Hypothalamus (tissue), 51 donors: ENCODE results near the gene GJA1.
"Not testable (repeated sequence)": the region's sequence is repeated elsewhere in the genome, so short reads cannot be mapped to it uniquely, and the experiment has no call there.

Source experiments
- DNase-seq, 51 donors: peaks; one replicate each; lab custom pipeline; 2025; lab: John Stamatoyannopoulos, UW

The GJA1 gene

DNA sequence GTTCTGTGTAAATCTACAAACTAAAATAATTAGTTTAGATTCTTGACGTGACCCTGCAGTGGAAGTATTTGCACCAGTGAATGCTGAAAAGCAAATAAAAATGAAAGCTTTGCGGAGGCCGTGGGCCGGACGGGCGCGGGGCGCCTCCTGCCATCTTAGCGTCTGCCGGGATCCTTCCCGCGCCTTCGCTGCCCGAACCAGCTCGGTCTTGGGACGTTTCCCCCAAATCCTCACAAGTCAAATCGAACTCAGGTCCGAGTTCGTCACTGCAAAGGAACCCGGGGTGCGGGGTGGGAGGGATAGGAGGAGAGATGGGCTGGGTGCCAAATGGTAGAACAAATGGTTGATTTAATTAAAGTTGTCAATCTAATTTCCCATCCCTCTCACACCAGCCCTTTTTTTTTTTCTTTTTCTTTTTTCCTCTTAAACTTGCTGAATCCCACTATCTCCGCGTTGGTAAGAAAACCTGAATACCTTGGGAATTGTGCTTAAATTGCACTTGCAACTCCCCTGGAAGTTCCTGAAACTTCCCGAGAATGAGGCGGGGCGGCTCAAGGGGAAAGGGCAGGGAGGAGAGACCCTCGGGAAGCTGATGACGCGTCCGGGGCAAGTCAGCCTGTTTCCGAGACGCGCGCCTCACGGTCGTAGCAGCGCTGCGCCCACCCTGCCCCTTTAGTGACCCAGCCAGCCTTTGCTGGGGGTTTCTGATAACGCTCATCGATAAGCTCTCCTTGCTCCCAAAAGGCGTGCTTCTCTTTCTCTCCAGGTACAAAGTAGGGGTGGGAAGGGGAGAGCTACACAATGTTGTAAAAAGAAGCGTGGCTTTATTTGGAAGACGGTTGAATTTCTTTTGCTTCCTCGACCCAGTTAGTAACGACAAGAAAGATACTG lies 1.8 kb downstream of the GJA1 start:
- DNase-seq = peak in 4 of 51 donors; percentile 4 to 19 (median 7)

DNA sequence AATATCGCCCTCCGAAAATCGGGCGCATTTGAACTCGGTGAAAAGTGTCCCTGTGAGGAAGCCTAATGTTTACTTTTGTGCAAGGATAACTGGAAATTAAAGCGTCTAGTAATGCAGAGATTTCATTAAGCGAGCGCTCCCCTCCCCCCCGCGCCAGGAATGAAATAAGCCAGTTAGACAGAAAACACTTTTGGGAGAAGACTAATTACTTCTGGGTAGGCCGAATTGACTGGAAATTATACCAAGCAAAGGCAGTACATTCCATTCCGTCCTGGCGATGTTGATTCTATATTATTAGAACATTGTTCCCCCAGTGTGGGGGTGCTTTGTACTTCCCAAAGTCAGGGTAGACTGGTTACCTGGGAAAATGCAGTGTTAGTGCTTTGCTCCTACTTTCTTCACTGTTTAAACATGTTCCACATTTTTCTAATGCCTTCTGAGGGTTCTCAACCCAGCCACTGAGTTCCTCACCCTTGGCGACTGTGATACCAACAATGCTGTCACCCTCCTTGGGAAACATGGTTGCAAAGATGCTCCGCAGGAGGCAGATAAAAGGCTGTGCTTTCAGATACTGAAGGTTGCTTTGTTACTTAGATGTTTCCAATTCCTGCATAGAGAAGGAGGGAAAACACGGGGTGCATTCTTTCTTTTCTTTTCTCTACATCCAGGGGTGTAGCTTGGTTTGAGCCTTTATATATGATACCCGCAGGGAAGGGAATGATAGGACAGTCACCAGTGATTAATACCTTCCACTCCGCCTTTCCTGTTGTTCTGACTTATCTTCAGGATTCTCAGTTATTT lies 2.6 kb downstream of the GJA1 start:
- no peak for DNase-seq

DNA sequence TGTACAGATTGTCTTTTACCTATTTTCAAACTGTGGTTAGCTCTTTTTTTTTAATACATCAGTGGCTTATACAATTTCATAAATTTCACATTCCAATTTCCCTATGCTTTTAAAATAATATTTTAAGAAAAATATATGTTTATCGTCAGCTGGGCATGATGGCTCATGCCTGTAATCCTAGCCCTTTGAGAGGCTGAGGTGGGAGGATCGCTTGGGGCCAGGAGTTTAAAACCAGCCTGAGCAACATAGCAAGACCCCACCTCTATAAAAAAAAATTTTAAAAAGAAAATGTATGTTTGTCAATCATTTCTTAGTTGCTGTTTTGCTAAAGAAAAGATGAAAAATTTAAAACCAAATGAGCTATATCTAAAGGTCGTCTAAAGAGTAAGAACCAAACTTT lies 3.4 kb downstream of the GJA1 start:
- DNase-seq = no peak

DNA sequence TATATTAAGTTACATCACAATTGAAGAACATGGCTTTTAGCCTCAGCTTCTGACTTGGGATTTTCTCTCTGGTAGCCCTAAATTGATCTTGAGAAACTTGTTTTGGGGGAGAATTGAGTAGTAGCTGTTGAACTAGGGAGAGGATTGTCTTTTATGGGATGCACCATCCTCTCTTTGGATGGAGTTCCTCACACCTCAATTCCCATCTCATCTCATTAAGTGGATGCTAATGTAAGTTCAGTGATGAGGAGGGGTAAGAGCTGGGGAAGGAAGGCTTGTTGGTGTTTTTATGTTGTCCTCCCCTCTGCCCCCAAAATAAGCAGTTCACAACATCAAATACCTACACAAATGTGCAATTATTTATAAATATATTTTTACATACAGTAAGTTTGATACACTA lies 4.0 kb downstream of the GJA1 start:
- no peak for DNase-seq

DNA sequence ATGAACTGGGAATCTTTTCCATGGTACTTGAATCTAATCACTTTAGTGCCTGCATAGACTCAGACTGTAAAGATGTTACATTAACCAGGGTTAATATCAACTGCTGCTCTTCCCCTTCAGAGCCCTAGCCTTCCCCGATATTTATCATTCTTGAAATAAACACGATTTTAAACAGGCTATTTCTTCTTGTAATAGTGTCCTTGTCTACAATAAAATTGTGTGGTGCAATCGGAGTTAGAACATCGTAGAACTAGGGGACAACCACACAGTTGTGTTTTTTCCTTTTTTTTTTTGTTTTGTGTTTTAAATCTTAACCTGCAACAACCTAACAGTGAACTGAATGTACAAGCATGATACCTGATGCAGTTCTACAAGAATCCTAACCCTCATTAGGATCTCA lies 4.5 kb downstream of the GJA1 start:
- no peak for DNase-seq

DNA sequence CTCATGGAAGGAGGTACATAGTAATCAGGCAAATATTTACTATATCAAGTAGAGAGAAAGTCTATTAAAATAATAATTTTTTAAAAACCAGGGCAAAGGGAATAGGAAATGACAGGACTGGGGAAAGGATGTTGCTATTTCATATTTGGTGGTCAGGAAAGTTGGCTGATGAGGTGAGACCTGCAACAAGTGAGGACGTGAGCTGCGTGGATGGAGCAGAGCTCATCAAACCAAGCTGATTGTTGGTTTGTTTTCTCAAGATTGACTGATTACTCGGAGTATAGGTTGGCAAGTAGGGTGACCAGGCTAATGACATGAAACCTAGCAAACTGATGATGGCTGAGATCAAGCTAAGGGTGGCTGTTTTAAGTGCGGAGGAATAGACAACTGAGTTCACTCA lies 6.0 kb downstream of the GJA1 start:
- no peak for DNase-seq

DNA sequence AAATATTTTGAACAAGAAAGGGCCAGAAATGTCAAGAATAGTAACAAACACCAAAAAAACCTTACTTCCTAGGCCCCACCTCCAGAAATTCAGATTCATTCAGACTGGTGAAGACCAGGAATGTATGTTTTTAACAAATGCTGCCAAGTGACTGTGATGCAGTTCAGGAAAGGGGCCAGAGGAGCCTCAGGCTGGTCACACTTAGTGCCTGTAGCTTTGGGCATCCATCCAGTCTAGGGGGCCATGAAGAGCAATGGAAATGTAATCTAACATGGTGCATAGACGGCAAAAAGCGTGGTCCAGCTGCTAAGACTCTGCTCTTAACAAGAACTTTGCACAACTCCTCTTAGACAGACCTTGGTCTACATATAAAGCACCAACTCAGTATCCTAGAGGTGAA lies 7.1 kb downstream of the GJA1 start:
- DNase-seq = no peak

DNA sequence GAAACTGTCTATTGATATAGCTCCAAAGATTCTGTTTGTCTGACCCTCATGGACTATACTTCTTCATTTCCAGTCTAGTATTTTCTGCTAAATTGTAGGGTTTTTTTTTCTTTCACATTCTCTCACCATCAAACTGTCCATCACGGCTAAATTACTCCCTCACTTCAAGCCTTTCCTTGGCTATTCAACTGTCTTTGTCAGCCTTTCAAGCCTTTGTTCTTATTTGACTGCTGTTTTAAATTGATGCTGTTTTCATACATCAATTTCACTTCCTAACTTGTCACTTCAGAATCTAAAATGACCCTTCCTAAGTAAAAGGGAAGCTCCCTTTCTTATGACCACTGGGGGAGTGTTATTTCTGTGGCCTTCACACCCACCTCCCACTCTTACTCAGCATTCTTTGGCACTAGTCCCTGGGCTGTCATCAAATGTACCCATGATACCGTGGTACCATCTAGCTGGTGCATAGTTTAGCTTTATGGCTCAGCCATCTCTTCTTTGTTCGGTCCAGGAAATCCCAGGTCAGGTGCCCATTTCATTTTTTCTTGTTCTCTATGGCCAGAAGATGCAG lies 8.6 kb downstream of the GJA1 start:
- DNase-seq = no peak

DNA sequence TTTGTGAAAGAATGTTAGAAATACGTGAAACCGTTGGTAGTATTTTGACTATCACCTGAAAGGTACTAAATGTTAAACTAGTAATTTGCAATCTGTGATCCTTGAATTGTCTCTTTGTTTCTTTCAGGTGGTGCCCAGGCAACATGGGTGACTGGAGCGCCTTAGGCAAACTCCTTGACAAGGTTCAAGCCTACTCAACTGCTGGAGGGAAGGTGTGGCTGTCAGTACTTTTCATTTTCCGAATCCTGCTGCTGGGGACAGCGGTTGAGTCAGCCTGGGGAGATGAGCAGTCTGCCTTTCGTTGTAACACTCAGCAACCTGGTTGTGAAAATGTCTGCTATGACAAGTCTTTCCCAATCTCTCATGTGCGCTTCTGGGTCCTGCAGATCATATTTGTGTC lies 11.3 kb downstream of the GJA1 start:
- not testable (repeated sequence) for DNase-seq

DNA sequence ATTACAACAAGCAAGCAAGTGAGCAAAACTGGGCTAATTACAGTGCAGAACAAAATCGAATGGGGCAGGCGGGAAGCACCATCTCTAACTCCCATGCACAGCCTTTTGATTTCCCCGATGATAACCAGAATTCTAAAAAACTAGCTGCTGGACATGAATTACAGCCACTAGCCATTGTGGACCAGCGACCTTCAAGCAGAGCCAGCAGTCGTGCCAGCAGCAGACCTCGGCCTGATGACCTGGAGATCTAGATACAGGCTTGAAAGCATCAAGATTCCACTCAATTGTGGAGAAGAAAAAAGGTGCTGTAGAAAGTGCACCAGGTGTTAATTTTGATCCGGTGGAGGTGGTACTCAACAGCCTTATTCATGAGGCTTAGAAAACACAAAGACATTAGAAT lies 12.3 kb downstream of the GJA1 start:
- DNase-seq = not testable (repeated sequence)

DNA sequence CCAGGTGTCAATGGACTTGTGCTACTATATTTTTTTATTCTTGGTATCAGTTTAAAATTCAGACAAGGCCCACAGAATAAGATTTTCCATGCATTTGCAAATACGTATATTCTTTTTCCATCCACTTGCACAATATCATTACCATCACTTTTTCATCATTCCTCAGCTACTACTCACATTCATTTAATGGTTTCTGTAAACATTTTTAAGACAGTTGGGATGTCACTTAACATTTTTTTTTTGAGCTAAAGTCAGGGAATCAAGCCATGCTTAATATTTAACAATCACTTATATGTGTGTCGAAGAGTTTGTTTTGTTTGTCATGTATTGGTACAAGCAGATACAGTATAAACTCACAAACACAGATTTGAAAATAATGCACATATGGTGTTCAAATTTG lies 13.1 kb downstream of the GJA1 start:
- DNase-seq = not testable (repeated sequence)

DNA sequence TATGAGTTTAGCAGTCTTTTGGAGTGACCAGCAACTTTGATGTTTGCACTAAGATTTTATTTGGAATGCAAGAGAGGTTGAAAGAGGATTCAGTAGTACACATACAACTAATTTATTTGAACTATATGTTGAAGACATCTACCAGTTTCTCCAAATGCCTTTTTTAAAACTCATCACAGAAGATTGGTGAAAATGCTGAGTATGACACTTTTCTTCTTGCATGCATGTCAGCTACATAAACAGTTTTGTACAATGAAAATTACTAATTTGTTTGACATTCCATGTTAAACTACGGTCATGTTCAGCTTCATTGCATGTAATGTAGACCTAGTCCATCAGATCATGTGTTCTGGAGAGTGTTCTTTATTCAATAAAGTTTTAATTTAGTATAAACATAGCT lies 13.9 kb downstream of the GJA1 start:
- DNase-seq = no peak

DNA sequence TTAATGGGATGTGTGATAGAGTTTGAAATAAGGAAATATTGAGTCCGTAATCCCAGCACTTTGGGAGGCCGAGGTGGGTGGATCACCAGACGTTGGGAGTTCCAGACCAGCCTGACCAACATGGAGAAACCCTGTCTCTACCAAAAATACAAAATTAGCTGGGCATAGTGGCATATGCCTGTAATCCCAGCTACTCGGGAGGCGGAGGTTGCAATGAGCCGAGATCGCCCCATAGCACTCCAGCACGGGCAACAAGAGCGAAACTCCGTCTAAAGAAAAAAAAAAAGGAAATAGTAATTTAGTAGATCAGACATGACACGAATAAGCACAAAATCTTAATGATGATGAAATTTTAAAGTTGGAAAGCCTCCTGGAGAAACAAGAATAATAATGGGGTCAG lies 14.8 kb downstream of the GJA1 start:
- no peak for DNase-seq

DNA sequence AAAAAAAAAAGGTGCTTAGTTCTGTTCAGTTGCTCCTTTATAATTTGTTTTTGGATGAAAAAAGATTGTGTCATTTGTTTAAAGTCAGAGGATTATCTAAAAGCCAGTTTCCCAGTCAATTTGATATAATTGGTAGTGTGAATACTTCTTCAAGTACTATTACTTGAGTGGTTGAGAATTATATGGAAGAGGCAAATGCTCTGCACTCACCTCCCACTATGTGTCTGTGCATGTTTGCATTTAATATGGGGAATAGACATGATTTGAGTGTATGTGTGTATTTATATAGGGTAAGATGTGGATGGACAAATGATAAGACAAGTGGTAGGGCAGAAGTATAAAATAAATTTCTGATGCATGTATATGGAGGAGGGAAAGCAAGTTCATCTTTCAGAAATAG lies 15.8 kb downstream of the GJA1 start:
- no peak for DNase-seq

DNA sequence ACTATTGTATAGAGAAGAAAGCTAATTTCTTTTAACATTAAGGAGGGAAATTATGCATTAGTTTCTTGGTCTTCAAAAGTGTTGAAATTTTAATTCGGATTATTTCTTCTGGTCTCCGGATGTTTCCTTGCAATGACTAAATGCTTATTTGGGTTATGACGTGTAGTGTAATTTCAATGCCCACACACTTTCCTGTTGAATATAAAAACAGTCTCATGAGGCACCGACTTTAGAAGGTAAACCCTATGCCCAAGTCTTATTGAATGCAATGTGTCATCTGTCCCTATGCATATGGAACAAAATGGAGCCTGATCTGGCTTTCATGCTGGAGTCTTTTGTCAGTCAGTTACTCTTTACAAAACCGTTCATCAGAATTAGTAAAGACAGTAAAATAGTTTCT lies 17.7 kb downstream of the GJA1 start:
- no peak for DNase-seq

DNA sequence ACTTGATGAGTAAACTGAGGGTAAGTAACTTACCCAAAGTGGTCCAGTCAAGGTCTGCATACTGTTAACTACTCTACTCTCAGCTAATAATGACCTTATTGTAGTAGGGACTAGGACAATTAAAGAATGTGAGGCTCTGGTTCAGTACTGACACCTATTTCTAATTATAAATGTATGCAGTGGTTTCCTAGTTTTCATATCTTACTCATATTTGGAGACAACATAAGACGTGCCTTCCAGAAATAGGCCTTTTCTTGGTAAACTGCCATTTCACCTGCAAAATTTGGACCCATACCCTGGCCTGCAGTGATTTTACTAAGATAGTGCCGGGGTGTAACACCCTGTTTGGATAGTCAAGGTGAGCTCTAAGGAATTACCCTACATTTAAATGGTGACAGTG lies 24.7 kb downstream of the GJA1 start:
- DNase-seq = no peak

DNA sequence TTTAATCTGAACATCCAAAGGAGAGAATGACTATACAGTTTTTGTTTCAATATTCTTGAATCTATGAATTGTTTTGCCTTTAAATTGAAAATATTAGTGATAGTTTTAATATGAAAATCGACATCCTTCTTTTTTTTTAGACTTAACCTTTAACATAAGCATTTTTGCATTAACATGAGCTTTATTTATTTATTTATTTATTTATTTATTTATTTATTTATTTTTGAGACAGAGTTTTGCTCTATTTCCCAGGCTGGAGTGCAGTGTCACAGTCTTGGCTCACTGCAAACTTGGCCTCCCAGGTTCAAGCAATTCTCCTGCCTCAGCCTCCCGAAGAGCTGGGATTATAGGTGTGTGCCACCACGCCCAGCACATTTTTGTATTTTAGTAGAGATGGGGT lies 27.6 kb downstream of the GJA1 start:
- DNase-seq = no peak

DNA sequence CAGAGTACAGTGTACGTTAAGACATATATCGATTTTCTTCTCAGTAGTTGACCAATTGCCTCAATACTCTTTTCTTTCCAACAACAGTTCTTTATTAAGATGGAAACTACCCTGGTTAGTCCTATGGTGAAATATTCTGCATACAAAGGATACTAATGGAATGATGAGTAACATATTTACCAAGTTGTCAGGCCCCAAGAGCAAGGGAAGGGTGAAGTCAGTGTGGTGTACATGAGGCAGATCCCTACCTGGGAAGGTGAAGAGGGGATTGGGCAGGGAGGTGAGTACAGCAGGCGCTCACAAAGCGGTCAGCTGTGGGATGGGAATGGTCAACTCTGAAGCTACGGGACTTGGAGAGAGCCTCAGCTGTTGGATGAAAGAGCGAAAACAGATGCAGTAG lies 29.7 kb downstream of the GJA1 start:
- DNase-seq = no peak

DNA sequence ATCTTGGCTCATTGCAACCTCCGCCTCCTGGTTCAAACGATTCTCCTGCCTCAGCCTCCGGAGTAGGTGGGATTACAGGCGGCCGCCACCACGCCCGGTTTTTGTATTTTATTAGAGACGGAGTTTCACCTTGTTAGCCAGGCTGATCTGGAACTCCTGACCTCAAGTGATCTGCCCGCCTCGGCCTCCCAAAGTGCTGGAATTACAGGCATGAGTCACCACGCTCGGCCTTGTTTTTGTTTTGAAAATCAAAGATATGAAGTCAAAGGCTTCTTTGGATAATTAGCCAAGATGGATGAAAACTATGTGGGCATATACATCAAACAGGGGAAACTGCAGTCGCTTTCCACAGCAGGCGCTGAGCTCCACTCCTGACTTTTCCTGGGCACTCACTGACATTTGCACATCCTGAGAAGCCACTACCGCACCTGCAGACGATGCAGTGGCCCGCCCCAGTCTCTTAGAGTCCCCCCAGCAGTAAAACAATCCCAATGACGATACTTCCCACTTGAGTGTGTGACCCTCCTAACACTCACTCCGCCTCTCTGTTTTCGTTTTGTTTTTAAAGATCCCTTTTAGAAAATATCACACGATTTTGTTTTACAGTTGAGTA lies 44.1 kb downstream of the GJA1 start:
- DNase-seq = no peak

DNA sequence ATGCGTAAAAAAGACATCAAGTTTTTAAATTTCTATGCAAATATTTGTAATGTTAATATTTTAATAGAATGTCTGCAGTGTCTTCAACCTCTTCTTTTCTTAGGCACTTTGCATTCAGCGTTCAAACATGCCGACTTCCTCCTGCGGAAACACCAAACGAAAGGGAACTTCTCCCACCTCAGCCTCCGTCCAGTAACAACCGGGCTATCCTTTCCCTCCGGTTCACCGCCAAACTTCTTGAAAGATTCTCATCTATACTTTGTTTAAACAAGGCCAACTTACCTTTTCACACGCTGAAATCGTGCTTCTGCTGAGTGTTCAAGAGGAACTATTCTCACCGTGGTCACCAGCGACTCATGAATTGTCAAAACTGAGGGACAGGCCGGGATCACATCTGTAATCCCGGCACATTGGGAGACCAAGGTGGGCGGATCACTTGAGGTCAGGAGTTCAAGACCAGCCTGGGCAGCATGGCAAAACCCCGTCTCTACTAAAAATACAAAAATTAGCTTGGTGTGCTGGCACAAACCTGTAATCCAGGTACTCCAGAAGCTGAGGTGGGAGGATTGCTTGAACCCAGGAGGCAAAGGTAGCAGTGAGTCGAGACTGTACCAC lies 44.8 kb downstream of the GJA1 start:
- no peak for DNase-seq
